HepG2 (cell line): Measurements from ENCODE around the gene CSTF1. TPM values are rescaled to one million over a fixed set of nuclear protein-coding genes. Genes with fewer than 3 reads are reported as not detected.

Experiments
- CAMTA2 ChIP-seq: sonication (generic); formaldehyde crosslinking; IDR thresholded peaks from 2 replicates; pipeline ENCODE4 v1.4.0; 2020; ENCODE audit warnings: mild to moderate bottlenecking, missing genetic modification reagents, borderline replicate concordance
- CBX5 ChIP-seq: sonication (generic); formaldehyde crosslinking; IDR thresholded peaks from 2 replicates; pipeline ENCODE4 v1.4.0; 2020; ENCODE audit warnings: missing genetic modification reagents, borderline replicate concordance
- GFI1 ChIP-seq: sonication (generic); formaldehyde crosslinking; IDR thresholded peaks from 2 replicates; pipeline ENCODE4 v1.5.0; 2020; ENCODE audit warnings: missing genetic modification reagents, mild to moderate bottlenecking, borderline replicate concordance
- HNRNPH1 ChIP-seq: fragments of 200-400 bp; formaldehyde crosslinking; optimal IDR thresholded peaks from 2 replicates; pipeline ENCODE3; 2017; ENCODE audit warnings: mild to moderate bottlenecking, low read depth, low read length
- HOXA5 ChIP-seq: sonication (generic); formaldehyde crosslinking; IDR thresholded peaks from 2 replicates; pipeline ENCODE4 v1.4.0; 2020; ENCODE audit warnings: missing genetic modification reagents
- JUNB ChIP-seq: sonication (generic); formaldehyde crosslinking; IDR thresholded peaks from 2 replicates; pipeline ENCODE4 v1.8.0; 2022; ENCODE audit warnings: missing genetic modification reagents, mild to moderate bottlenecking, borderline replicate concordance
- MLXIP ChIP-seq: sonication (generic); formaldehyde crosslinking; IDR thresholded peaks from 2 replicates; pipeline ENCODE4 v1.9.0; 2021; ENCODE audit warnings: missing genetic modification reagents, borderline replicate concordance
- MTA1 ChIP-seq: sonication (generic); formaldehyde crosslinking; IDR thresholded peaks from 2 replicates; pipeline ENCODE4 v1.4.0; 2020; ENCODE audit warnings: missing genetic modification reagents, mild to moderate bottlenecking, borderline replicate concordance
- PAWR ChIP-seq: sonication (generic); formaldehyde crosslinking; IDR thresholded peaks from 2 replicates; pipeline ENCODE4 v1.4.0; 2020; ENCODE audit warnings: missing genetic modification reagents, mild to moderate bottlenecking, borderline replicate concordance
- SP5 ChIP-seq: IDR thresholded peaks from 2 replicates; pipeline ENCODE4 v1.6.1; 2016; ENCODE audit warnings: low read depth, borderline replicate concordance
- SUZ12 ChIP-seq: fragments of 150-350 bp; IDR thresholded peaks from 2 replicates; pipeline ENCODE4 v1.6.1; 2014; ENCODE audit warnings: low read depth, low read length
- TBP ChIP-seq: sonication (generic); formaldehyde crosslinking; IDR thresholded peaks from 2 replicates; pipeline ENCODE4 v1.5.0; 2020; ENCODE audit warnings: missing genetic modification reagents
- ZBTB42 ChIP-seq: sonication (generic); formaldehyde crosslinking; IDR thresholded peaks from 2 replicates; pipeline ENCODE4 v1.5.0; 2020; ENCODE audit warnings: mild to moderate bottlenecking, missing genetic modification reagents
- ZC3H4 ChIP-seq: sonication (generic); formaldehyde crosslinking; IDR thresholded peaks from 2 replicates; pipeline ENCODE4 v1.4.0; 2020; ENCODE audit warnings: missing genetic modification reagents, borderline replicate concordance
- ZNF260 ChIP-seq: sonication (generic); formaldehyde crosslinking; IDR thresholded peaks from 2 replicates; pipeline ENCODE4 v1.4.0; 2020; ENCODE audit warnings: missing genetic modification reagents, low read depth, mild to moderate bottlenecking, borderline replicate concordance
- ZNF333 ChIP-seq: sonication (generic); formaldehyde crosslinking; IDR thresholded peaks from 2 replicates; pipeline ENCODE4 v1.4.0; 2020; ENCODE audit warnings: mild to moderate bottlenecking, missing genetic modification reagents, borderline replicate concordance
- ZNF563 ChIP-seq: sonication (generic); formaldehyde crosslinking; IDR thresholded peaks from 2 replicates; pipeline ENCODE4 v1.8.0; 2022; ENCODE audit warnings: mild to moderate bottlenecking, moderate library complexity, missing genetic modification reagents
- ZNF660 ChIP-seq: sonication (generic); formaldehyde crosslinking; IDR thresholded peaks from 2 replicates; pipeline ENCODE4 v1.5.1; 2020; ENCODE audit warnings: mild to moderate bottlenecking, low read depth, missing genetic modification reagents, borderline replicate concordance
- ZNF713 ChIP-seq: sonication (generic); formaldehyde crosslinking; IDR thresholded peaks from 2 replicates; pipeline ENCODE4 v1.4.0; 2020; ENCODE audit warnings: mild to moderate bottlenecking, missing genetic modification reagents
- ZNF788 ChIP-seq: sonication (generic); formaldehyde crosslinking; IDR thresholded peaks from 2 replicates; pipeline ENCODE4 v1.5.0; 2020; ENCODE audit warnings: mild to moderate bottlenecking, missing genetic modification reagents, borderline replicate concordance
- ZSCAN25 ChIP-seq: sonication (generic); formaldehyde crosslinking; IDR thresholded peaks from 2 replicates; pipeline ENCODE4 v1.8.0; 2022; ENCODE audit warnings: mild to moderate bottlenecking, missing genetic modification reagents
- polyA plus RNA-seq, 8 experiments: library from polyadenylated mRNA; depleted of rRNA in 3 of 8; stranded (reverse) in 7 of 8; unstranded in 1 of 8; fragments of >200 nt; fragmentation: Illumina TruSeq in 4 of 8; extraction: Trizol in 4 of 8; gene quantifications; 2 replicates each; pipeline versions ENCODE4 v1.2.1 to v1.2.3, GENCODE V29; 2011 to 2016; ENCODE audit warnings: low read depth in 4 of 8, missing spikeins in 1 of 8, mixed read lengths in 1 of 8; ENCODE audit not compliant: insufficient read depth in 1 of 8
- total RNA-seq, 5 experiments: library from RNA; depleted of rRNA; stranded (reverse); fragments of >200 nt; fragmentation: Illumina TruSeq; extraction: Trizol; gene quantifications; 2 replicates each; pipeline ENCODE4 v1.2.3, GENCODE V29; 2016; ENCODE audit warnings: low read depth in 1 of 5
- TF ChIP-seq, protein P1 (sequence below): sonication (generic); formaldehyde crosslinking; IDR thresholded peaks from 2 replicates; pipeline ENCODE4 v1.4.0; 2020; ENCODE audit warnings: mild to moderate bottlenecking, missing genetic modification reagents
- TF ChIP-seq, protein P2 (sequence below): IDR thresholded peaks from 2 replicates; pipeline ENCODE4 v1.4.0; 2020; ENCODE audit warnings: mild to moderate bottlenecking, missing genetic modification reagents
- TF ChIP-seq, protein P3 (sequence below): sonication (generic); formaldehyde crosslinking; IDR thresholded peaks from 2 replicates; pipeline ENCODE4 v1.4.0; 2020; ENCODE audit warnings: missing genetic modification reagents

Gene CSTF1
- total and polyA plus RNA-seq, 2 of the 13 experiments (the other 11 are each of a cell fraction or from before 2014, with no cell fraction given) = 70.9 to 100 TPM

- TF ChIP-seq MLXIP (CRISPR knock-in tag) (no peak), CBX5 (CRISPR knock-in tag) (no peak), ZNF788 (no peak; the same call in 1 of the 2 replicates), ZSCAN25 (CRISPR knock-in tag) (no peak), ZNF333 (CRISPR knock-in tag) (0 out of 2 replicates have a peak, but pooled peaks have one; percentile 24), ZNF563 (CRISPR knock-in tag) (no peak), HOXA5 (CRISPR knock-in tag) (no peak), ZNF713 (no peak), TBP (no peak), PAWR (CRISPR knock-in tag) (no peak), CAMTA2 (peak; percentile 22; the same call in 1 of the 2 replicates), ZBTB42 (CRISPR knock-in tag) (0 out of 2 replicates have a peak, but pooled peaks have one; percentile 27), GFI1 (no peak), SUZ12 (no peak), SP5 (CRISPR knock-in tag) (no peak), ZNF260 (CRISPR knock-in tag) (no peak), ZNF660 (CRISPR knock-in tag) (no peak; the same call in 1 of the 2 replicates), ZC3H4 (CRISPR knock-in tag) (0 out of 2 replicates have a peak, but pooled peaks have one; percentile 21), HNRNPH1 (no peak), MTA1 (CRISPR knock-in tag) (no peak), JUNB (CRISPR knock-in tag) (no peak)
- TF ChIP-seq, protein P1, sequence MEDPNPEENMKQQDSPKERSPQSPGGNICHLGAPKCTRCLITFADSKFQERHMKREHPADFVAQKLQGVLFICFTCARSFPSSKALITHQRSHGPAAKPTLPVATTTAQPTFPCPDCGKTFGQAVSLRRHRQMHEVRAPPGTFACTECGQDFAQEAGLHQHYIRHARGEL (CRISPR knock-in tag) = no peak
- TF ChIP-seq, protein P2, sequence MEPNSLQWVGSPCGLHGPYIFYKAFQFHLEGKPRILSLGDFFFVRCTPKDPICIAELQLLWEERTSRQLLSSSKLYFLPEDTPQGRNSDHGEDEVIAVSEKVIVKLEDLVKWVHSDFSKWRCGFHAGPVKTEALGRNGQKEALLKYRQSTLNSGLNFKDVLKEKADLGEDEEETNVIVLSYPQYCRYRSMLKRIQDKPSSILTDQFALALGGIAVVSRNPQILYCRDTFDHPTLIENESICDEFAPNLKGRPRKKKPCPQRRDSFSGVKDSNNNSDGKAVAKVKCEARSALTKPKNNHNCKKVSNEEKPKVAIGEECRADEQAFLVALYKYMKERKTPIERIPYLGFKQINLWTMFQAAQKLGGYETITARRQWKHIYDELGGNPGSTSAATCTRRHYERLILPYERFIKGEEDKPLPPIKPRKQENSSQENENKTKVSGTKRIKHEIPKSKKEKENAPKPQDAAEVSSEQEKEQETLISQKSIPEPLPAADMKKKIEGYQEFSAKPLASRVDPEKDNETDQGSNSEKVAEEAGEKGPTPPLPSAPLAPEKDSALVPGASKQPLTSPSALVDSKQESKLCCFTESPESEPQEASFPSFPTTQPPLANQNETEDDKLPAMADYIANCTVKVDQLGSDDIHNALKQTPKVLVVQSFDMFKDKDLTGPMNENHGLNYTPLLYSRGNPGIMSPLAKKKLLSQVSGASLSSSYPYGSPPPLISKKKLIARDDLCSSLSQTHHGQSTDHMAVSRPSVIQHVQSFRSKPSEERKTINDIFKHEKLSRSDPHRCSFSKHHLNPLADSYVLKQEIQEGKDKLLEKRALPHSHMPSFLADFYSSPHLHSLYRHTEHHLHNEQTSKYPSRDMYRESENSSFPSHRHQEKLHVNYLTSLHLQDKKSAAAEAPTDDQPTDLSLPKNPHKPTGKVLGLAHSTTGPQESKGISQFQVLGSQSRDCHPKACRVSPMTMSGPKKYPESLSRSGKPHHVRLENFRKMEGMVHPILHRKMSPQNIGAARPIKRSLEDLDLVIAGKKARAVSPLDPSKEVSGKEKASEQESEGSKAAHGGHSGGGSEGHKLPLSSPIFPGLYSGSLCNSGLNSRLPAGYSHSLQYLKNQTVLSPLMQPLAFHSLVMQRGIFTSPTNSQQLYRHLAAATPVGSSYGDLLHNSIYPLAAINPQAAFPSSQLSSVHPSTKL (CRISPR knock-in tag) = no peak
- TF ChIP-seq, protein P3, sequence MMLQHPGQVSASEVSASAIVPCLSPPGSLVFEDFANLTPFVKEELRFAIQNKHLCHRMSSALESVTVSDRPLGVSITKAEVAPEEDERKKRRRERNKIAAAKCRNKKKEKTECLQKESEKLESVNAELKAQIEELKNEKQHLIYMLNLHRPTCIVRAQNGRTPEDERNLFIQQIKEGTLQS = no peak
These were observed 781 bp upstream of the CSTF1 start (continued) for GRCh38 chr20:56391596-56392131.
